HG03432 (cell line): ENCODE data around the gene EPOP.
"Not testable (repeated sequence)": the region's sequence is repeated elsewhere in the genome, so short reads cannot be mapped to it uniquely, and the experiment has no call there.

Experiments used
- ATAC-seq: cut with Tn5 transposase; IDR thresholded peaks from one replicate; pipeline ENCODE4 v1.9.1; 2021; ENCODE audit warnings: mild to moderate bottlenecking, moderate library complexity; ENCODE audit not compliant: unreplicated experiment

Gene EPOP

GRCh38 chr17:38653230-38653629 is 21.5 kb downstream of the EPOP start:
- no peak for ATAC-seq

GRCh38 chr17:38650653-38651173 is 24.0 kb downstream of the EPOP start:
- ATAC-seq: not testable (repeated sequence)

GRCh38 chr17:38637951-38638350 is 36.8 kb downstream of the EPOP start:
- ATAC-seq: no peak

GRCh38 chr17:38636054-38636453 is 38.7 kb downstream of the EPOP start:
- no peak for ATAC-seq

DNA sequence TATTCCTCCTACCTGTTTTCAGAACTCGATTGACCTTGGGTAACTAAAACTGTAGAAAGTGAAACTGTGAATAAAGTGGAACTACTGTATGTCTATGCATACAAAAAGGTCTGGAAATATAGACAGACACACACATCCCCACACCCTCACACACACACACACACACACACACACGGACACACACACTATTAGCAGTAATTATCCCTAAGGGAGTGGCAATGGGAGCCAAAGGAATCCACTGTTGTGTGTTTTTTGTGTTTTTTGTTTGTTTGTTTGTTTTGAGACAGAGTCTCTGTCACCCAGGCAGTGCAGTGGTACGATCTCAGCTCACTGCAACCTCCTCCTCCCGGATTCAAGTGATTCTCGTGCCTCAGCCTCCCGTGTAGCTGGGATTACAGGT is 42.4 kb downstream of the EPOP start:
- ATAC-seq: no peak

DNA sequence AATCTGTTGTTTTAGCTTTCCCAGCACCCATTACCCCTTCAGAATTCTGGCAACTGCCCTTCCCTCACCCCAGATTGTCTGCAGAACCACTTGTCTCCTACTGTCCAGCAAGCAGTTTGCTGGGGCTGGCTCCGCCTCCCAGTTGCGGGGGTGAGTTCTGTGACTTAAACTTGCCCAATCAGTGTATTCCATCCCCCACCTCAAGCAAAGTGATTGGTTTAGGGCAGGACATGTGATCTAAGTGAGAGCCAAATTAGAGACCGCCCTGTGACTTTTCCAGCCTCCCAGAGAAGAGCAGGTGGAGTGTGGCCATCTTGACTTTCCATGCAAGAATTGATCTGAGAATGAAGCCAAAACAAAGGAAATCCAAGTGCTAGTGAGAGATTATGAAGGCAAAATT is 46.3 kb downstream of the EPOP start:
- ATAC-seq: no peak

DNA sequence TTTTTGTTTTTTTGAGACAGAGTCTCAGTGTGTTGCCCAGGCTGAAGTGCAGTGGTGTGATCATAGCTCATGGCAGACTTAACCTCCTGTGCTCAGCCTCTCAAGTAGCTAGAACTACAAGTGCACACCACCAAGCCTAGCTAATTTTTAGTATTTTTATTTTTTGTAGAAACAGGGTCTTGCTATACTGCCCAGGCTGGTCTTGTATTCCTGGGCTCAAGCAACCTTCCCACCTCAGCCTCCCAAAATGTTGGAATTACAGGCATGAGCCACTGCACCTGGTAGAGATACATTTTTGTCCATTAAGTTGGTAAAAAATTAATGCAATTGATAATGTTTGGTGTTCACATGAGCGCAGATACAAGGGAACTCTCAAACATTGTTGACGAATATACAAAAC is 46.8 kb downstream of the EPOP start:
- ATAC-seq: no peak

DNA sequence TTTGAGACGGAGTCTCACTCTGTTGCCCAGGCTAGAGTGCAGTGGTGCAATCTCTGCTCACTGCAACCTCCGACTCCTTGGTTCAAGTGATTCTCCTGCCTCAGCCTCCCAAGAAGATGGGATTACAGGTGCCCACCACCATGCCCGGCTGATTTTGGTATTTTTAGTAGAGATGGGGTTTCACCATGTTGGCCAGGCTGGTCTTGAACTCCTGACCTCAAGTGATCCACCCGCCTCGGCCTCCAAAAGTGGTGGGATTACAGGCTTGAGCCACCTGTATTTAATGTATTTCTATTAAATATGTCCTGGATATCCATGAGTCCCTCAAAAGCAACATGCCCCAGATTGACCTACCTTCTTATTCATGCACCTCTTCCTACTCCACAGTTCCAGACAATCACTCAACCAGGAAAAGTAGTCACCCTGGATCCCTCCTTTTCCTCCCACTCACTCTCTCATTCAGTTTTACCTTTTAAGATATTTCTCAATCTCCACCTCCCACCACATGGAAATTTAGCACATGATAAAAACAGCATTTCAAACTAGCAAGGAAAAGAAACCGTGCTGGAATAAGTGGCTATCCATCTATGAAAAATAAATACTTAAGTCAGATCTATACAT is 48.0 kb downstream of the EPOP start:
- ATAC-seq: not testable (repeated sequence)

GRCh38 chr17:38625482-38625881 is 49.3 kb downstream of the EPOP start:
- no peak for ATAC-seq

DNA sequence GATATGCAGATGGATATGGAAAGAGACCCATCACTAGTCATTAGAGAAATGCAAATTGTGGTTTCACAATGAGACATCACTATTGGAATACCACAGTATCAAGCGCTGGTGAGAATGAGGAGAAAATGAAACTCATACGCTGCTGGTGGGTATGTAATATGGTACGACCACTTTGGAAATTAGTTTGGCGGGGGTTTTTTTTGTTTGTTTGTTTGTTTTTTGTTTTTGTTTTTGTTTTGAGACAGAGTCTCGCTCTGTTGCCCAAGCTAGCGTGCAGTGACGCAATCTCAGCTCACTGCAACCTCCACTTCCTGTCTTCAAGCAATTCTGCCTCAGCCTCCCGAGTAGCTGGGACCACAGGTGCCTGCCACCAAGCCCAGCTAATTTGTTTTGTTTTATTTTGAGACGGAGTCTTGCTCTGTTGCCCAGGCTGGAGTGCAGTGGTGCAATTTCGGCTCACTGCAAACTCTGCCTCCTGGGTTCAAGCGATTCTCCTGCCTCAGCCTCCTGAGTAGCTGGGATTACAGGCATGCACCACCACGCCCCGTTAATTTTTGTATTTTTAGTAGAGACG is 49.9 kb downstream of the EPOP start:
- peak; percentile 57 for ATAC-seq
